Gastroesophageal sphincter (tissue), 4 donors: ENCODE measurements around the gene ANO2. TPM values are rescaled to one million over a fixed set of nuclear protein-coding genes. Genes with fewer than 3 reads are reported as not detected.

ENCODE experiments used
- ATAC-seq: fragments of 150-250 bp; one replicate; pipeline ENCODE4 v1.9.1; 2016; ENCODE audit warnings: mild to moderate bottlenecking, moderate library complexity
- H3K27ac ChIP-seq, 4 donors: fragments of 200-600 bp; sonication (generic) in 3 of 4; 1 replicate in 3 of 4; 2 replicates in 1 of 4; pipeline ENCODE4 v1.5.1; 2016 to 2019
- H3K27me3 ChIP-seq: fragments of 200-600 bp; sonication (generic); one replicate; pipeline ENCODE4 v1.5.1; 2019
- H3K36me3 ChIP-seq, 2 donors: fragments of 200-600 bp; sonication (generic); one replicate each; pipeline ENCODE4 v1.5.1; 2019; ENCODE audit warnings: control low read depth in 1 of 2
- H3K4me1 ChIP-seq, 3 donors: fragments of 200-600 bp; sonication (generic); 1 replicate in 2 of 3; 2 replicates in 1 of 3; pipeline ENCODE4 v1.5.1; 2016 to 2019; ENCODE audit warnings: control low read depth in 2 of 3
- H3K4me3 ChIP-seq, 2 donors: fragments of 200-600 bp; sonication (generic); one replicate each; pipeline ENCODE4 v1.5.1; 2019; ENCODE audit warnings: mild to moderate bottlenecking in 1 of 2, moderate library complexity in 1 of 2
- H3K9me3 ChIP-seq, 3 donors: fragments of 200-600 bp; sonication (generic); one replicate each; pipeline ENCODE4 v1.5.1; 2017 to 2019; ENCODE audit warnings: control low read depth in 2 of 3
- EP300 ChIP-seq: sonication (generic); formaldehyde crosslinking; IDR thresholded peaks from one replicate; pipeline ENCODE4 v1.6.1; 2017; ENCODE audit warnings: antibody characterized with exemption, mild to moderate bottlenecking
- POLR2A ChIP-seq, 2 donors: fragments of 450-650 bp; IDR thresholded peaks; one replicate each; pipeline ENCODE4 v1.6.1; 2017; ENCODE audit warnings: antibody characterized with exemption in 2 of 2, mild to moderate bottlenecking in 2 of 2, moderate library complexity in 1 of 2
- POLR2AphosphoS5 ChIP-seq: sonication (generic); formaldehyde crosslinking; IDR thresholded peaks from one replicate; pipeline ENCODE4 v1.6.1; 2017; ENCODE audit warnings: antibody characterized with exemption
- WGBS, 2 donors: methylation state at CpG; one replicate each; pipeline ENCODE4 v1.1.5; 2018; ENCODE audit warnings: low coverage in 1 of 2; 5-methylcytosine and 5-hydroxymethylcytosine counted together
- total RNA-seq, 4 donors: library from RNA; depleted of rRNA; stranded (reverse); fragments of >200 nt; gene quantifications; one replicate each; pipeline ENCODE4 v1.1.0, GENCODE V29; 2016
- TF ChIP-seq, protein P1 (sequence below), 4 experiments: fragments of 200-600 bp in 2 of 4; fragments of 450-650 bp in 2 of 4; sonication (generic) in 1 of 4; IDR thresholded peaks; one replicate each; pipeline ENCODE4 v1.5.1; 2017 to 2019; ENCODE audit warnings: antibody characterized with exemption in 4 of 4, mild to moderate bottlenecking in 2 of 4, moderate library complexity in 2 of 4

Gene ANO2
- total RNA-seq, 4 donors from 2014 or later, result 3.1 to 10.9 (median 6.7) TPM

DNA sequence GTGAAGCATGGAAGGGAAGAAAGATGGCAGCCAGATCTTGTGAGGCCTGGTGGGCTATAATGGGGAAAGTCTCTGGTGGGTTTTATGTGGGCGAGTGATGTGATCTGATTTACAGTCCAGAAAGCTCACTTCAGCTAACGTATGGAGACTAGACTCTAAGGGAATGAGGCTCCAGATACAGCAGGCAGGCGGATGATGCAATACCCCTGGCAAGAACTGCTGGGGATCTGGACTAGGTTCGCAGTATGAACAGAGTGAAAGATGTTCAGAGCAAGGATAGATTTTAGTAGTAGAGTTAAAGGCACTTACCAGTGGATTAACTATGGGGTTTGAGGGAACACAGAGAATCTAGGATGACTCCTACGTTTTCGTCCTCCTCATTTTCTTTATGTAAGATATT, 253.1 kb downstream of the ANO2 start:
- WGBS, 2 donors, result 66 to 86% methylated on average over 4 to 6 of the region's 6 CpGs
- no peaks in the 10 kb centered on the region for H3K36me3 ChIP-seq
- no peak overlapping the region for H3K27ac ChIP-seq
- TF ChIP-seq POLR2AphosphoS5 (no peak), POLR2A (IDR thresholded peaks at IDR 0.05) (no peak), EP300 (no peak)
- TF ChIP-seq, protein P1, sequence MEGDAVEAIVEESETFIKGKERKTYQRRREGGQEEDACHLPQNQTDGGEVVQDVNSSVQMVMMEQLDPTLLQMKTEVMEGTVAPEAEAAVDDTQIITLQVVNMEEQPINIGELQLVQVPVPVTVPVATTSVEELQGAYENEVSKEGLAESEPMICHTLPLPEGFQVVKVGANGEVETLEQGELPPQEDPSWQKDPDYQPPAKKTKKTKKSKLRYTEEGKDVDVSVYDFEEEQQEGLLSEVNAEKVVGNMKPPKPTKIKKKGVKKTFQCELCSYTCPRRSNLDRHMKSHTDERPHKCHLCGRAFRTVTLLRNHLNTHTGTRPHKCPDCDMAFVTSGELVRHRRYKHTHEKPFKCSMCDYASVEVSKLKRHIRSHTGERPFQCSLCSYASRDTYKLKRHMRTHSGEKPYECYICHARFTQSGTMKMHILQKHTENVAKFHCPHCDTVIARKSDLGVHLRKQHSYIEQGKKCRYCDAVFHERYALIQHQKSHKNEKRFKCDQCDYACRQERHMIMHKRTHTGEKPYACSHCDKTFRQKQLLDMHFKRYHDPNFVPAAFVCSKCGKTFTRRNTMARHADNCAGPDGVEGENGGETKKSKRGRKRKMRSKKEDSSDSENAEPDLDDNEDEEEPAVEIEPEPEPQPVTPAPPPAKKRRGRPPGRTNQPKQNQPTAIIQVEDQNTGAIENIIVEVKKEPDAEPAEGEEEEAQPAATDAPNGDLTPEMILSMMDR (IDR thresholded peaks at IDR 0.05), result no peak
- peaks cover 5% of the 10 kb centered on the region for H3K27me3 ChIP-seq
- H3K9me3 ChIP-seq, result no peaks in the 10 kb centered on the region
- H3K4me3 ChIP-seq, result no peak overlapping the region
- no peaks in the 10 kb centered on the region for H3K4me1 ChIP-seq
- no peak for ATAC-seq

DNA sequence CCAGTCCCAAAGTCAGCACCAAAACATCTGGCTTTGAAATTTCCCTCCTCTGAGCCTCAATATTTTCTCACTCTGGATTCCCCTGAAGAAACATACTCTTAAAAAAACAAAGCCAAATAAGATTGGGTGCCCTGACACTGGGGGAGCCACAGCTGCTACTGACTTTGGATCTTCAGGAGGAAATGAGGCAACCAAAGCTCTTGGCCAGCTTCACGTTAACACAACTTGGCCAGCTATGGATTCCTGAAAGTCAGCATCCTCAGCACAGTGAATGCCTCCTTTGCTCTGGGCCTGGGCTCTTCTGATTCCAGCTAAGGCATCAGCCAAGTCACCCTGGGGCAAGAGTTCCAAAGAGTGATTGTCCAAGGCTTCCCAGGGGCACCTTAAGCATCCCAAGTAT, 254.8 kb downstream of the ANO2 start:
- H3K27ac ChIP-seq, result no peak overlapping the region
- no peaks in the 10 kb centered on the region for H3K4me1 ChIP-seq
- no peaks in the 10 kb centered on the region for H3K36me3 ChIP-seq
- no peak overlapping the region for H3K4me3 ChIP-seq
- no peak for ATAC-seq
- TF ChIP-seq, protein P1 (IDR thresholded peaks at IDR 0.05), result no peak
- no peak for TF ChIP-seq EP300
- TF ChIP-seq POLR2A (IDR thresholded peaks at IDR 0.05), result no peak
- TF ChIP-seq POLR2AphosphoS5, result no peak
- WGBS, 2 donors, result 63% methylated on average over 1 of the region's 1 CpG; no CpG with 5 or more reads in 1 of the 2 donors
- no peaks in the 10 kb centered on the region for H3K9me3 ChIP-seq
- peaks cover 5% of the 10 kb centered on the region for H3K27me3 ChIP-seq

DNA sequence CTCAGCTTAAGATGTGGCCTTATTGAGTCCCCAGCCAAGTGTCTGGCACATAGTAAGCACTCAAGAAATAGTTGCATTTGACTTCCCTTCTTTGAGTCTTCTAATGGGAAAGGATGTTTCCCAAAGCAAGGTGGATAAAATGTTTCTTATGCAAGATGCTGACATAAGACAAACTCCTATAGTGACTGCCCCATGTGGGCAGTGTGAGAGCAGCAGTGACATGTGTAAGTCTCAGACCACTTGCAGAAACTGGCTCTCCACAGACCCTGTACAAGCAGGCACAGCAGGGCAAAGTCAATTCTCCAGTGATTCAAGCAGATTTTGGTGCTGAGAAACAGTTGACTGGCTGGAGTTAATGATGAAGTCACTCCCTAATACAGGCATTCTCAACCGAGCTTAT, 255.3 kb downstream of the ANO2 start:
- no peaks in the 10 kb centered on the region for H3K4me1 ChIP-seq
- peaks cover 5% of the 10 kb centered on the region for H3K27me3 ChIP-seq
- no peak overlapping the region for H3K4me3 ChIP-seq
- no peaks in the 10 kb centered on the region for H3K36me3 ChIP-seq
- H3K9me3 ChIP-seq, result no peaks in the 10 kb centered on the region
- no peak for ATAC-seq
- 80 to 83% methylated on average over 1 of the region's 1 CpG for WGBS, 2 donors
- TF ChIP-seq EP300, result no peak
- TF ChIP-seq POLR2A (IDR thresholded peaks at IDR 0.05), result no peak
- no peak for TF ChIP-seq POLR2AphosphoS5
- TF ChIP-seq, protein P1 (IDR thresholded peaks at IDR 0.05), result no peak
- H3K27ac ChIP-seq, result no peak overlapping the region

DNA sequence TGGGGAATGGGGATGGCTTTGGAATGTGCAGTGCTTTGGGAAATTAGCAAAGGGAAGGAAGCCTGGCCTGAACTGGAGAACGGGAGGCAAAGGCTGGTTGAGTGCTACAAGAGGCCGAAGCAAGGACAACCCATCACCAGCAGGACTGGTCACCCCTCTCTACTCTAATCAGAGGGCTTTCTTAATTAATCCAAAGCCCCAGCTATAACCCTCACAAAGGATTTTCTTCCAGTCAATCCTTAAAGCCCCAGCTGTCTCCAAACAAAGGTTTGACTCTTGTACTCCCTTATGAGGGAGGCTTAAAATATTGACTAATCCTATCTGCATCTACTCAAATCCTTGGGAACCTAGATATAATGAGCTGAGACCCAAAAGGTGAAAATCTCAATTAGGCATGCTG, 256.8 kb downstream of the ANO2 start:
- H3K36me3 ChIP-seq, result no peaks in the 10 kb centered on the region

DNA sequence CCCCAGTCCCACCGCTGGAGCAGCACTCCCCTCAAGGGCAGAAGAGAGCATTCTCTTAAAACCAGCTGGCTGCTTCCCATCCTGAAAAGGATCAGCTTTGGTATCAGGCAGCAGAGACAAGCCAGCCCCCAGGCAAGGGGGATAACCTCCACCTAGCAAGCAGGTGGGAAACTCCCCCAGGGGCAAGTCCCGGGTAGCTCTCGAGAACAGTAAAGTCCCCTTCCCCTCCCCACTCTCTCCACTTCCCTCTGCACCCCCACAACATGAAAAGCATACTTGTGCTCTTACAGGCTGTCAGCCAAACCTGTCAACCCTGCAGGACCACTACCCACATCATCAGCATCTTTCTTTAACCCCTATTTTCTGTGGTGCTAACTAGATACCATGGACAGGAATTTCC, 259.1 kb downstream of the ANO2 start:
- 30 to 60% methylated on average over 1 to 2 of the region's 3 CpGs for WGBS, 2 donors
- TF ChIP-seq, protein P1 (IDR thresholded peaks at IDR 0.05), result no peak
- TF ChIP-seq POLR2AphosphoS5, result no peak
- TF ChIP-seq POLR2A (IDR thresholded peaks at IDR 0.05), result no peak
- TF ChIP-seq EP300, result no peak
- Histone ChIP-seq H3K27me3 (peaks cover 5% of the 10 kb centered on the region), H3K36me3 (no peaks in the 10 kb centered on the region), H3K4me3 (no peak overlapping the region), H3K4me1 (no peaks in the 10 kb centered on the region), H3K27ac (no peak overlapping the region), H3K9me3 (no peaks in the 10 kb centered on the region)
- no peak for ATAC-seq

More for the DNA sequence above, 256.8 kb downstream of the ANO2 start:
- H3K27me3 ChIP-seq, result peaks cover 5% of the 10 kb centered on the region
- no peak for TF ChIP-seq POLR2AphosphoS5
- TF ChIP-seq EP300, result no peak
- TF ChIP-seq, protein P1 (IDR thresholded peaks at IDR 0.05), result no peak
- TF ChIP-seq POLR2A (IDR thresholded peaks at IDR 0.05), result no peak
- H3K9me3 ChIP-seq, result no peaks in the 10 kb centered on the region
- 73 to 100% methylated on average over 2 of the region's 2 CpGs for WGBS, 2 donors
- ATAC-seq, result no peak
- no peaks in the 10 kb centered on the region for H3K4me1 ChIP-seq
- H3K4me3 ChIP-seq, result no peak overlapping the region
- no peak overlapping the region for H3K27ac ChIP-seq
